ENCODE data around the gene KRTCAP3.
A peak's percentile ranks its signal among the peaks of the same experiment; 100 is the strongest.
"Not testable (repeated sequence)": the region's sequence is repeated elsewhere in the genome, so short reads cannot be mapped to it uniquely, and the experiment has no call there.

The KRTCAP3 gene, protein sequence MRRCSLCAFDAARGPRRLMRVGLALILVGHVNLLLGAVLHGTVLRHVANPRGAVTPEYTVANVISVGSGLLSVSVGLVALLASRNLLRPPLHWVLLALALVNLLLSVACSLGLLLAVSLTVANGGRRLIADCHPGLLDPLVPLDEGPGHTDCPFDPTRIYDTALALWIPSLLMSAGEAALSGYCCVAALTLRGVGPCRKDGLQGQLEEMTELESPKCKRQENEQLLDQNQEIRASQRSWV

DNA sequence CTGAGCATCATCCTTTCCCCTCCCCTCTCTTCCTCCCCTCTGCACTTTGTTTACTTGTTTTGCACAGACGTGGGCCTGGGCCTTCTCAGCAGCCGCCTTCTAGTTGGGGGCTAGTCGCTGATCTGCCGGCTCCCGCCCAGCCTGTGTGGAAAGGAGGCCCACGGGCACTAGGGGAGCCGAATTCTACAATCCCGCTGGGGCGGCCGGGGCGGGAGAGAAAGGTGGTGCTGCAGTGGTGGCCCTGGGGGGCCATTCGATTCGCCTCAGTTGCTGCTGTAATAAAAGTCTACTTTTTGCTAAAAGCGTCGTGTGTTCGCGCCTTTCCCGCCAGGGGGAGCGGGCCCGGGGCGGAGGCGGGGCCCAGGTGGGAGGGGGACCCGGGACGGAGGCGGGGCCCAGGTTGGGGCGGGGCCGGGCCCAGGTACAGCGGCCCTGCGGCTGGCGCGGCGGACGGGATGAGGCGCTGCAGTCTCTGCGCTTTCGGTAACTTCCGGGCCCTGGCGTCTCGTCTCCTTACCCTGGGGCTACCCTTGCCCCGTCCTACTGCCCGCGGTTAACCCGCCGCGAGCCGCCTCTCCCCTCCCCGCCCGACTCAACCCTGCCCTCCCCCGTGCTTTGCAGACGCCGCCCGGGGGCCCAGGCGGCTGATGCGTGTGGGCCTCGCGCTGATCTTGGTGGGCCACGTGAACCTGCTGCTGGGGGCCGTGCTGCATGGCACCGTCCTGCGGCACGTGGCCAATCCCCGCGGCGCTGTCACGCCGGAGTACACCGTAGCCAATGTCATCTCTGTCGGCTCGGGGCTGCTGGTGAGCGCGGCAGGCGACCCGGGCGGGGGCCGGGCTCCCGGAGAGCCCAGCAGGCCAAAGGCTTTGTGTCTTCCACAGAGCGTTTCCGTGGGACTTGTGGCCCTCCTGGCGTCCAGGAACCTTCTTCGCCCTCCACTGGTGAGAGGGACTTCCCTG is at the start of gene KRTCAP3:
KRTCAP3 (plus strand) TSS at position 424 of the 962 bp plus-strand sequence; CDS start at position 456, 32 bp downstream.
- peak; percentile 36 for DNase-seq

DNA sequence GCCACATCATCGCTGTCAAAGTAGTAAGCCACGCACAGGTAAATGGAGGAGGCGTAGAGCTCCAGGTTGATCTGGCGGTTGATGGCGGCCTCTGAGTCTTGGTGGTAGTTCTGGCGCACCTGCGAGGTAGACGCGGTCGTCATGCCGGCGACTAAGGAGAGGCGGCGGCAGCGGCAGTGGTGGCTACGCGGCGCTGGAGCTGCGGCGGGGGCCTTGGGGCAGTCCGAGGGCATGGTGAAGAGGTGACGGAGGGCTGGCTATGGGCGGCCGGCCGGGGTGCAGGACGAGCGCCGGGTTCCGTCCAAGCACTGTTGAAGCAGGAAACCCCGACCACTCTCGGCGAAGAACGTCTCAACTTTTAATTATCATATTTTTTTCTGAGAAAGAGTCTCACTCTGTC is 49.0 kb upstream of the KRTCAP3 start:
- no peak for DNase-seq

DNA sequence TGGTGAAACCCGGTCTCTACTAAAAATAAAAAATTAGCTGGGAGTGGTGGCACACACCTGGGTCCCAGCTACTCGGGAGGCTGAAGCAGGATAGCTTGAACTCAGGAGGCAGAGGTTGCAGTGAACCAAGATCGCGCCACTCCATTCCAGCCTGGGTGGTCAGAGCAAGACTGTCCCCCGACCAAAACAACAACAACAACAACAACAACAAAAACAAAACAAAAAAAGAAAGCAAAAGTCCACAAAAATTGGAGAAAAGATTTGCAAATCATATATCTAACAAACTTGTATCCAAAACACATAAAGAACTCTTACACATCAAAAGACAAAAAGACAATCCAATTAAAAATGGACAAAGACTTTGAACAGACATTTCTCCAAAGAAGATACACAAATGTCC is 43.2 kb upstream of the KRTCAP3 start:
- DNase-seq = no peak

DNA sequence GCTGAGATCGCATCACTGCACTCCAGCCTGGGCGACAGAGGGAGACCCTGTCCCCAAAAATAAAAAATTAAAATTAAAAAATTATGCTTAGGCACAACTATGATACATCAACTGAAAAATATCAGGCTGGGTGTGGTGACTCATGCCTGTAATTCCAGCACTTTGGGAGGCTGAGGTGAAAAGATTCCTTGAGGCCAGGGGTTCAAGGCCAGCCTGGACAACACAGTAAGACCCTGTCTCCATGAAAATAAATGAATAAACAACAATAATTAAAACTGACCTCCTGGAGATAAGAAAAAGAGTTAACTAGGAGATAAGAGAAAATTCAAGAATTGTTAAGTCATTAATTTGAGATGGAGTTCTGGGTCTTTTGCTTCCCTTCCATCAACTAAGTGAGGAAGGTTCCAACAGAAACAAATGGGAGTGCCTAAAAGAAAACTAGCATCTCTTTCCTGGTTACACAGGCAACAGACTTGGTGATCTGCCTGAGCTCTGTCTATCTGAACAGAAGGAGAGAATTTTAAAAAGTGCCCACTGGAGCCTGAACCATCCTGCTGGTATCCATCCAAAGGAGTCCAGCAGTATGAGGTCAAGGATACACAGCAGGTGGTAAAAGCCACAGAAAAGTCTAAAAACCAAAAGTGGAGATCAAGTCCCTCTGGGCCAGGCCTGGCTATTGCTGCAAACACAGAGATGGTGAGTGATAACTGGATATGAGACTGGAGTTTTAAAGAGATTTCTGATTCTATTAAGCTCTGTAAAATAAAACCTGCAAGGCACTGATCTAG is 41.6 kb upstream of the KRTCAP3 start:
- DNase-seq = no peak

DNA sequence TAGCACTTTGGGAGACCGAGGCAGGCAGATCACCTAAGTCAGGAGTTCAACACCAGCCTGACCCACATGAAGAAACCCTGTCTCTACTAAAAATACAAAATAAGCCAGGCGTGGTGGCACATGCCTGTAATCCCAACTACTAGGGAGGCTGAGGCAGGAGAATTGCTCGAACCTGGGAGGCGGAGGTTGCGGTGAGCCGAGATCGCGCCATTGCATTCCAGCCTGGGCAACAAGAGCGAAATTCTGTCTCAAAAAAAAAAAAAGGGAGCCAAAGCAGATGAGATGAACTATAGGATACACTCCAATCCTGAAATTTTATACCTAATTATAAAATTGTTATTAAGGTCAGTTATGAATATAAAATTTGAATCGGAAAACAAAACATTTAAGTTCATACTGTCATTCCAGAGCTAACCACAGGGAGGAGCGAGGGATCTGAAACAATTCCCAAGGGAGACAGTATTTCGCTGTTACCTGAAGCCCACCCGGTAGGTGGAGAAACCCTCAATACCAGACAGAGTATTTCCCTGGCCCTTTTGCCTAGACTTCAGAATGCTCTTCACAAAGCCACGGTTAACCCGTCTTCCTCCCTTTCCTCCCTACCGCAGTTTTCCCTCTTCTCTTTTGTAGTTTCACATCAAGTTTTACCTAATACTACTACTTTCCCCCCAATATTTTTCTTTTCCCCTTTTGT is 34.2 kb upstream of the KRTCAP3 start:
- DNase-seq = peak; percentile 26

DNA sequence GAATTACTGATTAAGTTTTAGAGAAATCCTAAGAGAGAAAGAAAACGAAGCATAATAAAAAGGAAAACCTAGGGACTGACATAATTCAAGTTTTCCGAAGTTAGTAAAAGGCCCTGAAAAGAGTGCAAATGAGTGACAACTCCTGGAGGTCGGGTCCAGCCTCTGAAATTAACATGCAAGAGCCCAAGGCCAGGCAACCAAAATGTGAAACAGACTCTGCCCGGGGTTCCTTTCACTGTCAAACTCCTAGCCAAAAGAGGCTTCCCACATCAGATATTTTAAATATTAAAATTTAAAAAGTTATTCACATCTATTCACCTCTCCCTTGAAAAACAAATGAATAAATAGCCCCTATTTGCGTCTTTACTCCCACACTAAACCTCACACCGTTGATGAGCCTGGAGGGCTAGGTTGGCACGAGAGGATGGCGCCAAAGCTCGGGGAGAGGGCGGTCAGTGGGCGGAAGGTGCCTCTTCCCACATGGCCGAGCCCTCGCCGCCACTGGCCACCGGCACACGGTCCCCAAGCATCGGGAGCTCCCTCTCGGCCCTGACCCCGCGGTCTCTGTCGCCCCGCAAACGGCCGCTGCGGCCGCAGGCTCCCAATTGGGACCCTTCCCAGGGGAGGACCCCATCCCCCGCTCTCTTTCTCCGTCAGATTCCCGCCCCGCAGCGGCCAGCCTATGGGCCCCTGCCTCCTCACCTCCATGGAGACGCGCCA is 33.4 kb upstream of the KRTCAP3 start:
- DNase-seq = no peak

DNA sequence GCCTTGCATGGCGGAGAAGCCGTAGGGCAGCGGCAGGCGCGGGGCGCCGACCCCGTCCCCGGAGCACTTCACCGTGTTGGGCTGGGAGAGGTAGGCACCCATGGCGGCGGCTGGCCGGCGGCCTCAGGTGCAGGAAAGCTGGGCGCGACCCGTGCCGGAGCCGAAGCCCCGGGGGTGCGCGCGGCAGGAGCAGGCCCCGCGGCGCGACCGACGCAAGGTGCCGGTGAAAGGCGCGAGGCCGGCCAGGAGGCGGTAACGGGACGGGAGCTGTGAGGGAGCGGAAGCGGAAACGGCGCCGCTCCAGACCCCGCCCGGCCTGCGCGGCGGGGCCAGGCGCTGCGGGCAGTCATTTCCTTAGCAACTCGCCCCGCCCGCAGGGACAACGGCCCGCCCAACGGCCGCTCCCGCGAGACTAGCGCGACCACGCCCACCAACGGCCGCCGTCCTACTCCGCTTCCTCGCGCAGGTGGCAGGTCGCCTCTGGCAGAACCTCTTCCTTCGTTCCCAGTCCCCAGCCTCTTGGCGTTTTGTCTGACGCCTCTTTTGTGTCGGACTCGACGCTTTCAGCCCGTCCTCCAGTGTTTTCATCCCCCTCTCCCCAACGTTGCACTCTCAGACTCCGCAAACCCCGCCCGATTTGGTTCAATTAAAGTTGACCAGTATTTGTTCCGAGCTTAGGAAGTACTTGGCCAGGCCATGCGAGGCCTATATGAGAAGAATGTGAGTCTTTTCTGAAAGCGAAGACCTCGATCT is 32.7 kb upstream of the KRTCAP3 start, which contains the start of gene PPM1G:
PPM1G (minus strand) TSS at position 271 of the 753 bp plus-strand sequence; CDS start at position 102, 169 bp downstream.
- DNase-seq = peak; percentile 96

DNA sequence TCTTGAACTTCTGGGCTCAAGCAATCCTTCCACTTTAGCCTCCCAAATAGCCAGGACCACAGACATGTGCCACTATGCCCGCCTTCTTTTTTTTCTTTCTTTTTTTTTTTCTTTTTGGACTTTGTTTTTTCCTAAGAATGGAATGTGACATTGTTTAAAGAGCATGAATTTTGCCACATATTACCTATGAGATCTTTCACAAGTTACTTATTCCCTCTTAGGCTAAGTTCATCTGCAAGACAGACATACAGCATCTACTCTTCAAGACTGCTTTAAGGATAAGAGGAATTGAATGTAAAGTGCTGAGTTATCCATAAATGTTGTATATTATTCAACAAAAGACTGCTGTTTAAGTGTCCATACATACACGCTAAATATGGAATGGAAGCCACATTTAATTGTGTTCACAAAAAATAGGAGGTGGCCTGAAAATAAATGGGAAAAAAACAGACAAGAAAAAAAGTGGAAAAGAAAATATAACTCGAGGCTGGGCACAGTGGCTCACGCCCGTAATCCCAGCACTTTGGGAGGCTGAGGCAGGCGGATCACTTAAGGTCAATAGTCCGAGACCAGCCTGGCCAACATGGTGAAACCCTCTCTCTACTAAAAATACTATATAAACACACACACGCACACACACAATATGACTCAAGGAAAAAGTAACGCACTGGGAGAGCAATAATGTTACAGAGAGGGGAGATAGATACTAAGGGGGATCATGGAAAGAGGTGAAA is 29.6 kb upstream of the KRTCAP3 start:
- DNase-seq = no peak

DNA sequence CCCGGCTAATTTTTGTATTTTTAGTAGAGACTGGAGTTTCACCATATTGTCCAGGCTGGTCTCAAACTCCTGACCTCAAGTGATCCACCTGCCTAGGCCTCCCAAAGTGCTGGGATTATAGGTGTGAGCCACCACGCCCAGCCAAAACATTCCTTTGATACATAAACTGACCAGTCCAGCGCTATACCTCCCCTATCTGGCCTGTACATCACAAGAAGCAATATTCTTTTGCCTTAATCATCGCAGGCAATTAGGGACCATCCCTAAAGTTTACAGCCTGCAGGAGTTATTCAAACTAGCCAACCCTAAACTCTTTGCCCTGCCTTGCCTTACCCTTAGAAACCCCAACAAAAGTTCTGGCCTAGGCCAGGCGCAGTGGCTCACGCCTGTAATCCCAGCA is 26.0 kb upstream of the KRTCAP3 start:
- DNase-seq = no peak

DNA sequence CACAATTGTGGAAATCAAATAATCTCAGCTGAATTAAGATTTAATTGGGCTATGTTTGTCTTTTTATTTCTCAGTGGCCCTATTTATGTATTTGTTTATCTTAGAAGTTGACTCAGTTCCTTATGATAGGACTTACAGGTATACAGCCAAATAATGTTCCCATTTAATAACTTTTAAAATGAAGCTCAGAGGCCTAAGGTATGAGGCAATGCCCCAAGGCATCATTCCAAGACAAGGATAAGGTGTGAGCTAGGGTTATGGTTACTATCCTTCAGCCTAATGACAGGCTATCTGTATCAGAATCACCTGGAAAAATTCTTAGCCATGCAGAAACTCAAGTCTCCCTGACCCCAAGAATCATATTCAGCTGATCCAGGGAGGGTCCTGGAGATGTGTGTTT is 21.2 kb upstream of the KRTCAP3 start:
- DNase-seq = no peak

DNA sequence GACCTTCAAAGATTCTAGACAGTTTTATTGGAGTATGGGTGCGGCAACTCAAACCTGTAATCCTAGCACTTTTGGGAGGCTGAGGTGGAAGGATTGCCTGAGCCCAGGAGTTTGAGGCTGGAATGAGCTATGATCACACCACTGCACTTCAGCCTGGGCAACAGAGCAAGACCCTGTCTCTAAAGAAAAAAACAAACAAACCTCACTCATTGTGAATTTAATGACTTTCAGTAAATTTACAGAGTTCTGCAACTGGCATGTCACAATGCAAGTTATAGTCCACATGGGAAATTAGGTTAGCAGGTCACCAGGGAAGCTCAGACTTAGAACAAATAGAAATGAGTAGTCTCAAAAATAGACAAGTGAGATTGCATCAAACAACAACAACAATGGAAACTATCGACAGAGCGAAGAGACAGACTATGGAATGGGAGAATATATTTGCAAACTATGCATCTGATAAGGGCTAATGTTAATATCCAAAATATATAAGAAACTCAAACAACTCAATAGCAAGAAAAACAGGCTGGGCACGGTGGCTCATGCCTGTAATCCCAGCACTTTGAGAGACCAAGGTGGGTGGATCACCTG is 20.4 kb upstream of the KRTCAP3 start:
- no peak for DNase-seq

DNA sequence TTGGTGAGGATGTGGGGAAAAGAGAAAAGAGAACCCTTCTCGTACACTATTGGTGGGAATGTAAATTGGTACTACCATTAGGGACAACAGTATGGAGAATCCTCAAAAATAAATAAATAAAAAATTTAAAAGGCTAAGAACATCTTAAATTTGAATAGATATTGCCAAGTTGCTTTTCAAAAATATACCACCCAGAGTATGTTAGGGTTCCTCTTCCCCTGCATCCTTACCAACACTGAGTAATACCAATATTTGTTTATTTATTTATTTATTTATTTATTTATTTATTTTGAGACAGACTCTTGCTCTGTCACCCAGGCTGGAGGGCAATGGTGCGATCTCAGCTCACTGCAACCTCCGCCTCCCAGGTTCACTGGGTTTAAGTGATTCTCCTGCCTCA is 19.2 kb upstream of the KRTCAP3 start:
- DNase-seq = no peak

DNA sequence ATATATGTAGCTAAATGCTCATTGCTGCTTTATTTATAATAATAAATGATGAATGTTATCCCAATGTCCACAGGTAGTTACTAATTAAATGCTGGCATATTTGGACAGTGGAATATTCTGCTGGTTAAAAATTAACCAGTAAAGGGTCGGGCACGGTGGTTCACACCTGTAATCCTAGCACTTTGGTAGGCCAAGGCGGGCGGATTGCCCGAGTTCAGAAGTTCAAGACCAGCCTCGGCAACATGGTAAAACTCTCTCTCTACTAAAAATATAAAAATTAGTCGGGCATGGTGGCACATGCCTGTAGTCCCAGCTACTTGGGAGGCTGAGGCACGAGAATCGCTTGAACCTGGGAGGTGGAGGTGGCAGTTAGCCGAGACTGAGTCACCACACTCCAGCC is 17.1 kb upstream of the KRTCAP3 start:
- DNase-seq = not testable (repeated sequence)

DNA sequence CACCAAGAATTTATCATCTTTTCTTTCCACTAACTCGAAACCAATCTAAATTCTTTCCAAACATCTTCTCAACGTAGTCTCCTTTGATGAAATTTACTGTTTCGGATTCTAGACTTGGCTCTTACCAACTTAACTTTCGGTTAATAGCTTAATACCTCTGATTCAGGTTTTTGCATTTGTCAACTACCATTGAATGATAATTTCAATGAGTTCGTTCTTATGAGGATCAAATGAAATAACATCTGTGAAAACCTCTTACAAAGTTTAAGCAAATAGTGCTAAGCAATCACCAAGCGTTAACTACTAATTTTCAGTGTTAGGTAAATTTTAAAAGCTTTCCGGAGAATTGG is 14.3 kb upstream of the KRTCAP3 start:
- no peak for DNase-seq

DNA sequence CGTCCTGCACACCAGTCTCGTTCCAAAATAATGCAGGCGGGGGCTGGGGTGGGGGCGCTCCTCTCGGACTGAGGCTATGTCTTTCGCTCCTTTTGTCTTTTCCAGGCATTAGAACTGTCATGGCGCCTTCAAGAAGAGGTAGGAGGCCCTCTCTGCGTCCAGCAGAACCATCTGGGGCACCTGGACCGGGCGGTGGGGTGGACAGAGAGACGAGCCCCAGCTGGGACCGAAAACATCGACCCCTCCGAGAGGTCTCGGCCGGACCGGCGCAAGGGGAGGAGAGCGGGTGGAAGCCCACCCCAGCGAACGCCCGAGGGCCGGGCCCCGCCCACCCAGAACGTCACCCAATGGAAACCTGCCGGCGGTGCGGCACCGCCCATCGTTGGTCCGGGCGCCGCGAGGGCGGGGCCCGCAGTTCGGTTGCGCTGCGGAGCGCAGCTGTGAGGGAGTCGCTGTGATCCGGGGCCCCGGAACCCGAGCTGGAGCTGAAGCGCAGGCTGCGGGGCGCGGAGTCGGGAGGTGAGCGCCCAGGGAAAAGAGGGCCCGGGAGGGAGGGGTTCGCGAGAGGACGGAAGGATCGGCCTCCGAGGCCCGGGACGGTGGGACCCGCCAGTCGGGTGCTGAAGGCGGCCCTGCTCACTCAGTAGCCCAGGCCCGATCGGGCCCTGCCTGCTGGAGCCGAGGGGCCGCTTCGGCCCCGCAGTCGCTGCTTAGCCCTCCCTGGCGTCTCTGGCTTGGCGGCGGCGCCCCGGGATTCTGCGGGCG is 13.8 kb upstream of the KRTCAP3 start, which contains the start of gene NRBP1:
NRBP1 (plus strand) TSS at position 419 of the 765 bp plus-strand sequence. CDS start 4,643 bp downstream, outside the sequence.
- peak; percentile 96 for DNase-seq

DNA sequence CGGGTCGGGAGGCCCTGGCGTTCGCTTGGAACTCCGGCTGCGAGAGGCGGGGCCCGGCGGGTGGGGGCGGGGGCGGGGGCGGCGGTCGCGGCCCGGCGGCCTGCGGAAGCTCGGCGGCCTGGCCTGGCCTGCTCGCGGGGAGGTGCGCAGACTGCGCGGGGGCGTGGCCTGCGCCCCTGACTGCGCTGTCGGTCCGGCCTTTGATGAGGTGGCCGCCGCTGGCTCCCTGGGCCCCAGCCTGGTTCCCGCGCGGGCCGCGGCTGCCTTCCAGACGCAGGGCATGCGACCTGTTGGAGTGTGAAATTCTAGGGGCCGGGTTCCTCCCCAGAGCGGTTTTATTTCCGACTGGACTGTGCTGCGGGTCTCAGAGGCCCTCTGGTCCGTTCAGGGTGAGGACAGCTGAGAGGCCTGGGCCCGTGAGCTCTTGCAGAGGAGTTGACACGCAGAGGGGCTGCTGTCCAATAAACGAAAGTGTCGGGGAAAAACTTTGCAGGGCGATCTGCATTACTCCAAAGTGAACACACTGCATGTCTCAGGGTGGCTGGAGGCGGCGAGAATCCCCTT is 13.1 kb upstream of the KRTCAP3 start:
- peak; percentile 92 for DNase-seq

DNA sequence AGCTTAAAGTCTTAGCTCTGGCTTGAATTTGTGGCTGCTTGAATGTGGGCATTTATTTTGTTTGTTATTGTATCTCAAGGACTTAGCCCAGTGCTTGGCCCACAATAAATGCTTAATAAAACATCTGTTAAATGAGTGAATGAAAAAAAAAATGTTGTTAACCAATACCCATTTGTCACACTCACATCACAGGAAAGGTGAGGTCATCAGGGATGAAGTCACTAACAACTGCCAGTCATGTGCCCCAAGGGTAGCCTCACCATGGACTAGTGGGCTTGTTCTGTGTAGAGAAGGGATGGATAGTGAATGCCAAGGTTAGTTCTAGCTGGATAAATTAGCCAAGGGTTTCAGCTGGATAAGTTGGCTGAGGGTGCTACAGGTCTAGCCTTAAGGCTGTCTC is 10.8 kb upstream of the KRTCAP3 start:
- DNase-seq = no peak

DNA sequence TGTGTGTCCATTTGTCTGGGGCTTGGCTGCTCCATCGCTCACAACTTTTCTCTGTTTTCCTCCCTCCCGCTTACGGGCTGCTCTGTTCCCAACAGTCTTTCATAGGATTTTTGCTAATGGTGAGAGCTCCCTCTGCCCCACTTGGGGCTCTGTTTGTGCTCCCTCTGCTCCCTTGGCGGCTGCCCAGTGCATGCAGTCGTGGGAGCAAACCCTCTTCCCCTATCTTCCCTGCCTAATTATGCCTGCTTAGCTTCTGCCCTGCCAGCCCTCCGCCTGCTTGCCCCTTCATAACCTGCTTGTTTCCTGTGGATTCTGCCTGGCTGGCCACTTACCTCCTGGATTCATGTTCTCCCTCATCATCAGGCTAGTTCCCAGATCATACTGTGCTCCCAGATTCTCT is 6.6 kb upstream of the KRTCAP3 start:
- no peak for DNase-seq

Measured in right hindlimb (tissue), 1 donor.